ENCODE data around the gene KCTD17.

Gene KCTD17

GRCh38 chr22:37111156-37111717 is 59.7 kb downstream of the KCTD17 start:
- no peak for DNase-seq

GRCh38 chr22:37112084-37112728 is 60.7 kb downstream of the KCTD17 start:
- DNase-seq = no peak

All from activated CD4-positive, alpha-beta T cell treated with anti-CD3 and anti-CD28 coated beads, Interleukin-2, amount 50 U/mL, for 1 hour (primary cell).